ENCODE results near the gene SFTA2. TPM values are rescaled to one million over a fixed set of nuclear protein-coding genes. Genes with fewer than 3 reads are reported as not detected.

SFTA2 gene
- total and polyA plus RNA-seq, 10 of the 15 experiments (the other 5 are each of a cell fraction or from before 2014, with no cell fraction given): 0.15 to 0.92 (median 0.33) TPM; not detected in 4

DNA sequence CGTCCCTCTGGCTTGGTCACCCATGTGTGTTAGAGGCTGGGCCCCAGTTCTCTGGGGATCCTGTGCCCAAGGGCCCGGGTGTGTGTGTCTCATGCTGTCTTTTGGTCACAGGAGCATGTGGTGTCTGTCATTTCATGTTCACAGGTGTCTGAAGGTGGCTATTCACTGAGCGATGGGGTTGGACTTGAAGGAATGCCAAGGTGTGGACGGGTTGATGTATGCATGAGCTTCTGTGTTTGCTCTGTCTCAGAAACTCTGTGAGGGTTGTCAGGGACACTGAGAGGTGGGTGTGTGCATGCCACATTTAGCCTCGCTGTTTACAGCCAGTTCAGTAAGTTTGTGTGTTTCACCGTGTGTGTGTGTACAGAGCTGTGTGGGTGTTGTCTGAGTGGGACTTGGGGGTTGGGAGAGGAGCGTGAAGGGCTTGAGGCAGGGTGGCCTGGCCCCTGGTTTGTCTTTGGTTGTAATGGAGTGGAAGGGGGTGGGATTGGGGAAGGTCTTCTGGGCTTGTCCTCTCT is 46.4 kb downstream of the SFTA2 start (continued):
- TF ChIP-seq, protein P1, sequence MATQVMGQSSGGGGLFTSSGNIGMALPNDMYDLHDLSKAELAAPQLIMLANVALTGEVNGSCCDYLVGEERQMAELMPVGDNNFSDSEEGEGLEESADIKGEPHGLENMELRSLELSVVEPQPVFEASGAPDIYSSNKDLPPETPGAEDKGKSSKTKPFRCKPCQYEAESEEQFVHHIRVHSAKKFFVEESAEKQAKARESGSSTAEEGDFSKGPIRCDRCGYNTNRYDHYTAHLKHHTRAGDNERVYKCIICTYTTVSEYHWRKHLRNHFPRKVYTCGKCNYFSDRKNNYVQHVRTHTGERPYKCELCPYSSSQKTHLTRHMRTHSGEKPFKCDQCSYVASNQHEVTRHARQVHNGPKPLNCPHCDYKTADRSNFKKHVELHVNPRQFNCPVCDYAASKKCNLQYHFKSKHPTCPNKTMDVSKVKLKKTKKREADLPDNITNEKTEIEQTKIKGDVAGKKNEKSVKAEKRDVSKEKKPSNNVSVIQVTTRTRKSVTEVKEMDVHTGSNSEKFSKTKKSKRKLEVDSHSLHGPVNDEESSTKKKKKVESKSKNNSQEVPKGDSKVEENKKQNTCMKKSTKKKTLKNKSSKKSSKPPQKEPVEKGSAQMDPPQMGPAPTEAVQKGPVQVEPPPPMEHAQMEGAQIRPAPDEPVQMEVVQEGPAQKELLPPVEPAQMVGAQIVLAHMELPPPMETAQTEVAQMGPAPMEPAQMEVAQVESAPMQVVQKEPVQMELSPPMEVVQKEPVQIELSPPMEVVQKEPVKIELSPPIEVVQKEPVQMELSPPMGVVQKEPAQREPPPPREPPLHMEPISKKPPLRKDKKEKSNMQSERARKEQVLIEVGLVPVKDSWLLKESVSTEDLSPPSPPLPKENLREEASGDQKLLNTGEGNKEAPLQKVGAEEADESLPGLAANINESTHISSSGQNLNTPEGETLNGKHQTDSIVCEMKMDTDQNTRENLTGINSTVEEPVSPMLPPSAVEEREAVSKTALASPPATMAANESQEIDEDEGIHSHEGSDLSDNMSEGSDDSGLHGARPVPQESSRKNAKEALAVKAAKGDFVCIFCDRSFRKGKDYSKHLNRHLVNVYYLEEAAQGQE (IDR thresholded peaks at IDR 0.05; ENCODE audit: low read depth, low read length): no peak
- TF ChIP-seq YY1 (IDR thresholded peaks at IDR 0.05; ENCODE audit: low read depth, low read length) (no peak), FOXK2 (IDR thresholded peaks at IDR 0.05) (0 out of 2 replicates have a peak, but pooled peaks have one; percentile 10), HDGF (IDR thresholded peaks at IDR 0.05) (peak; percentile 89; the same call in 1 of the 2 replicates), SRF (IDR thresholded peaks at IDR 0.05; ENCODE audit: low read depth in 2 of 2, low read length in 2 of 2) (no peak)
- TF ChIP-seq, protein P2, sequence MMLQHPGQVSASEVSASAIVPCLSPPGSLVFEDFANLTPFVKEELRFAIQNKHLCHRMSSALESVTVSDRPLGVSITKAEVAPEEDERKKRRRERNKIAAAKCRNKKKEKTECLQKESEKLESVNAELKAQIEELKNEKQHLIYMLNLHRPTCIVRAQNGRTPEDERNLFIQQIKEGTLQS (IDR thresholded peaks at IDR 0.05; ENCODE audit: borderline replicate concordance, extremely low read depth, low read depth, low read length): no peak
- TF ChIP-seq, protein P3, sequence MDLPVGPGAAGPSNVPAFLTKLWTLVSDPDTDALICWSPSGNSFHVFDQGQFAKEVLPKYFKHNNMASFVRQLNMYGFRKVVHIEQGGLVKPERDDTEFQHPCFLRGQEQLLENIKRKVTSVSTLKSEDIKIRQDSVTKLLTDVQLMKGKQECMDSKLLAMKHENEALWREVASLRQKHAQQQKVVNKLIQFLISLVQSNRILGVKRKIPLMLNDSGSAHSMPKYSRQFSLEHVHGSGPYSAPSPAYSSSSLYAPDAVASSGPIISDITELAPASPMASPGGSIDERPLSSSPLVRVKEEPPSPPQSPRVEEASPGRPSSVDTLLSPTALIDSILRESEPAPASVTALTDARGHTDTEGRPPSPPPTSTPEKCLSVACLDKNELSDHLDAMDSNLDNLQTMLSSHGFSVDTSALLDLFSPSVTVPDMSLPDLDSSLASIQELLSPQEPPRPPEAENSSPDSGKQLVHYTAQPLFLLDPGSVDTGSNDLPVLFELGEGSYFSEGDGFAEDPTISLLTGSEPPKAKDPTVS (IDR thresholded peaks at IDR 0.05; ENCODE audit: low read depth, low read length): no peak
